Measurements from ENCODE around the gene TRAT1.

GRCh38 chr3:108804437-108804836, 18.1 kb upstream of the TRAT1 start:
- TF ChIP-seq CTCF (IDR thresholded peaks at IDR 0.05), result no peak
- no peak for TF ChIP-seq POLR2A (IDR thresholded peaks at IDR 0.05)

All from right lobe of liver (tissue), 4 donors.